GM19467 (cell line): ENCODE data around the gene EXOC3L2.

Source experiments
- ATAC-seq: cut with Tn5 transposase; IDR thresholded peaks from one replicate; pipeline ENCODE4 v1.9.1; 2021; ENCODE audit warnings: mild to moderate bottlenecking, moderate library complexity; ENCODE audit not compliant: unreplicated experiment

Gene EXOC3L2

DNA sequence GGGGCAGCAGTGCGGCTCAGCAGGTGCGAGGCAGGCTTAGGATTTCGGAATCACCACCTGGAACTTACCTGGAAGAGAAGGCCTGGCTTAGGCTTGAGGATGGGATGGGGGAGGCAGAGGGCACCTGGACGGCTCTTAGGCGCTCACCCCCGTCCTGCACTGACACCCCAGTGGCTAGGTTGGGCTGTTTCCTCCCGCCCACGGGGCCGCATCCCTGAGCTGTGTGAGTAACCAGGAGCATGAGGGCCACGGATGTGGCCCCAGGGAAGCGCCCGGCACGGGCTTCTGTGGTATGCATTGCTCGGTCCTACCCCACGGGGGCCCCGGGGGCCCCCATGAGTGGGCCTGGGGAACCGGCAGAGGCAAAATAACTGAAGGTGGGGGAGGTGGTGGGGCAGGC lies 82.1 kb downstream of the EXOC3L2 start:
- no peak for ATAC-seq

DNA sequence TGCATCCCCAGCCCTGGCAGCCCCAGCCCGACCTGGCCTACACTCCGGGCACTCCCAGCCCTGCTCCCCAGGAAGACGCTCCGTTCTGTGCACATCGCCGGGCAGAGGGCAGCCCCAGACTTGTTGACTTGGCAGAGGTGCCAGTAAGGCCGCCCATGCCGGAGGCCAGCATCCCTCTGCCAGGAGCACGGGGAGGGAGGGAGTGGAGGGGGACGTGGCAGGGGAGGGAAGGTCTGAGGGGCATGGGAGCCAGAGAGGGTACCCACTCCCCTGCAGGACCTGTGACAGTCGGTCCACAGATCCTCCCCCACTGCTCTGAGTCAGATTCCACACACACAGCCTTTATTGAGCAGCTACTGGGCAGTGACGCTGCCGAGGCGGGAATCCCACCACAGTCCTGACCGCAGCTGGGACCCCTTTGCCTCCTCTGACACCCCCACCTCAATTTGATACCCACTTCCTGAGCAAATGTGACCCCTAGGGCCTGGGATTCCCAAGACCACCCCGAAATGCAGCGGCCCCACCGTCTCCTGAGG lies 82.5 kb downstream of the EXOC3L2 start:
- ATAC-seq = no peak
